ENCODE measurements around the gene KRT6C.
A peak's percentile ranks its signal among the peaks of the same experiment; 100 is the strongest.
"Not testable (repeated sequence)": the region's sequence is repeated elsewhere in the genome, so short reads cannot be mapped to it uniquely, and the experiment has no call there.

KRT6C gene

GRCh38 chr12:52473768-52474167 lies at the start of gene KRT6C:
Gene KRT6C, minus strand, starts transcription at chr12:52473805. Its CDS starts 68 bp downstream, at chr12:52473737.
- DNase-seq = no peak

- DNase-seq = no peak
Observed at GRCh38 chr12:52522346-52523011, 48.9 kb upstream of the KRT6C start.

- DNase-seq = no peak
Observed at GRCh38 chr12:52521568-52522266, 48.1 kb upstream of the KRT6C start.

- no peak for DNase-seq
Observed at GRCh38 chr12:52521175-52521567, 47.6 kb upstream of the KRT6C start.

- no peak for DNase-seq
Observed at GRCh38 chr12:52519826-52520662, 46.4 kb upstream of the KRT6C start, which contains the start of gene KRT5. Gene KRT5, minus strand, starts transcription at chr12:52520394. Its CDS starts 98 bp downstream, at chr12:52520296.

GRCh38 chr12:52519387-52519703 lies 45.7 kb upstream of the KRT6C start:
- no peak for DNase-seq

GRCh38 chr12:52518574-52519386 lies 45.2 kb upstream of the KRT6C start:
- no peak for DNase-seq

- no peak for DNase-seq
Observed at GRCh38 chr12:52517888-52518287, 44.3 kb upstream of the KRT6C start.

GRCh38 chr12:52517005-52517835 lies 43.6 kb upstream of the KRT6C start:
- no peak for DNase-seq

GRCh38 chr12:52515927-52516831 lies 42.6 kb upstream of the KRT6C start:
- no peak for DNase-seq

GRCh38 chr12:52515319-52515646 lies 41.7 kb upstream of the KRT6C start:
- no peak for DNase-seq

- no peak for DNase-seq
Observed at GRCh38 chr12:52514471-52515318, 41.1 kb upstream of the KRT6C start.

- DNase-seq = no peak
Observed at GRCh38 chr12:52513736-52514135, 40.1 kb upstream of the KRT6C start.

- DNase-seq = no peak
Observed at GRCh38 chr12:52508211-52508610, 34.6 kb upstream of the KRT6C start.

GRCh38 chr12:52506858-52507715 lies 33.5 kb upstream of the KRT6C start:
- peak; percentile 21 to 40 for DNase-seq

- peak; percentile 22 to 44 for DNase-seq
Observed at GRCh38 chr12:52502877-52503276, 29.3 kb upstream of the KRT6C start.

- DNase-seq = no peak
Observed at GRCh38 chr12:52501490-52501889, 27.9 kb upstream of the KRT6C start.

- not testable (repeated sequence) for DNase-seq
Observed at GRCh38 chr12:52500574-52500973, 27.0 kb upstream of the KRT6C start.
